Fibroblast of mammary gland (primary cell): ENCODE results near the gene PIEZO2.
A peak's percentile ranks its signal among the peaks of the same experiment; 100 is the strongest.

Experiments used
- DNase-seq: peaks from one replicate; pipeline ENCODE4 v3.0.0-alpha.2; 2010; ENCODE audit warnings: low read depth
- H3K4me3 ChIP-seq: 2 replicates; pipeline ENCODE4 v1.5.1; 2011; ENCODE audit warnings: low read depth, mild to moderate bottlenecking, low read length, moderate library complexity; ENCODE audit not compliant: control insufficient read depth
- CTCF ChIP-seq: conservative IDR thresholded peaks from 2 replicates; pipeline ENCODE4 v1.5.1; 2011; ENCODE audit warnings: low read depth, low read length, inconsistent platforms; ENCODE audit not compliant: control insufficient read depth, insufficient read depth

PIEZO2 gene

GRCh38 chr18:11055721-11056120 lies 93.6 kb downstream of the PIEZO2 start:
- DNase-seq: no peak
- H3K4me3 ChIP-seq: no peak overlapping the region
- no peak for TF ChIP-seq CTCF

- DNase-seq: no peak
- no peak overlapping the region for H3K4me3 ChIP-seq
- no peak for TF ChIP-seq CTCF
These were observed 94.9 kb downstream of the PIEZO2 start for GRCh38 chr18:11054497-11054896.

GRCh38 chr18:11053293-11053692 lies 96.1 kb downstream of the PIEZO2 start:
- no peak for TF ChIP-seq CTCF
- DNase-seq: no peak
- H3K4me3 ChIP-seq: no peak overlapping the region

- no peak for TF ChIP-seq CTCF
- peak; percentile 4 for DNase-seq
- no peak overlapping the region for H3K4me3 ChIP-seq
These were observed 96.6 kb downstream of the PIEZO2 start for GRCh38 chr18:11052800-11053199.

GRCh38 chr18:11051462-11051861 lies 97.9 kb downstream of the PIEZO2 start:
- no peak for TF ChIP-seq CTCF
- no peak overlapping the region for H3K4me3 ChIP-seq
- no peak for DNase-seq

GRCh38 chr18:11050966-11051365 lies 98.4 kb downstream of the PIEZO2 start:
- H3K4me3 ChIP-seq: no peak overlapping the region
- TF ChIP-seq CTCF: no peak
- no peak for DNase-seq

GRCh38 chr18:11047817-11048216 lies 101.6 kb downstream of the PIEZO2 start:
- DNase-seq: no peak
- H3K4me3 ChIP-seq: no peak overlapping the region
- no peak for TF ChIP-seq CTCF
